HG03442 (cell line): ENCODE results near the gene ACAT1.
"Not testable (repeated sequence)": the region's sequence is repeated elsewhere in the genome, so short reads cannot be mapped to it uniquely, and the experiment has no call there.

Source experiments
- ATAC-seq: cut with Tn5 transposase; IDR thresholded peaks from one replicate; pipeline ENCODE4 v1.9.1; 2021; ENCODE audit warnings: mild to moderate bottlenecking, moderate library complexity; ENCODE audit not compliant: unreplicated experiment

ACAT1 gene

GRCh38 chr11:108144615-108145014, 23.2 kb downstream of the ACAT1 start:
- ATAC-seq = no peak

- ATAC-seq = no peak
These were observed 25.8 kb downstream of the ACAT1 start for GRCh38 chr11:108147150-108147549.

DNA sequence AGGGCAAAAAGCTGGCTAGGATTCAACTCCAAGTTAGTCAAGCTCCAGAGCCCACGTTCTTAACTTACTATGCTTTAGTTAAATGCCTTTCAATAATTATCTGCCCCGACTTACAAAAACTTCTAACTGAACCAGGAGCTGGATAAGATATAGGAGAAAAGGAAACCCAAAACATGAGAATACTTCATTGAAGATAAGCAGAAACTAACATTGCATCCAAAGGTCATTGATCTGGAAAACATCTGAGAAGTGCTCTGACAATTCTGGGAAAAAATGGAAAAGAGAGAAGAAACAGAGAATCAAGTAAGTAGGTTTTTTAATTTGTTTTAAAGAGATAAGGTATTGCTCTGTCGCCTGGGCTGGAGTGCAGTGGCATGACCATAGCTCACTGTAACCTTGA, 27.2 kb downstream of the ACAT1 start:
- ATAC-seq = no peak

- ATAC-seq = no peak
These were observed 33.2 kb downstream of the ACAT1 start for GRCh38 chr11:108154591-108154990.

- peak; percentile 98 for ATAC-seq
These were observed 39.7 kb downstream of the ACAT1 start for GRCh38 chr11:108160970-108161566.

GRCh38 chr11:108162878-108163277, 41.5 kb downstream of the ACAT1 start:
- ATAC-seq = not testable (repeated sequence)

- ATAC-seq = no peak
These were observed 46.3 kb downstream of the ACAT1 start for GRCh38 chr11:108167624-108168023.

DNA sequence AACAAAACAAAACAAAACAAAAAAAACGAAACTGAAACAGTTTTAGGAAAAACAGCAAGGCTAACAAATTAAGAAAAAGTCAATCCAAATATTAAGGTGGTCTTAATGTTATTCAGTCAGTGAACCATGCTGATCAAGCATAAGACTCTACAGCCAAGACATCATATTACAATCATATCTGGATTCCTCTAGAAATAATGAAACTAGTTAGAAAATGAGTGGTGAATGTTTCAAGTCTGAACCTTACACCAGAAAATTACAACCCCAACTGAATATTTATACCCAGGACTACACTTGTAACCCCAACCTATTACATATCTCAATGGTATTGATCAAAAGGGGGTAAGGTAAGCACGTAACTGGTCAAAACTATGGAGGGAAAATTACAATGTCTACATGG, 48.8 kb downstream of the ACAT1 start:
- ATAC-seq = no peak

GRCh38 chr11:108177570-108177969, 56.2 kb downstream of the ACAT1 start:
- no peak for ATAC-seq

GRCh38 chr11:108193725-108194124, 72.4 kb downstream of the ACAT1 start:
- ATAC-seq = no peak

GRCh38 chr11:108196901-108197300, 75.5 kb downstream of the ACAT1 start:
- no peak for ATAC-seq
